Urothelium cell line (cell line): ENCODE measurements around the gene PABPC4L.
A peak's percentile ranks its signal among the peaks of the same experiment; 100 is the strongest.
"Not testable (repeated sequence)": the region's sequence is repeated elsewhere in the genome, so short reads cannot be mapped to it uniquely, and the experiment has no call there.

Experiments
- DNase-seq: peaks from one replicate; pipeline ENCODE4 v3.0.0; 2011; ENCODE audit warnings: low spot score, mixed read lengths
- FAIRE-seq: peaks from 2 replicates; lab custom pipeline; 2011; peaks lifted over from hg19 to GRCh38; lab: Jason Lieb, UNC

Gene PABPC4L

GRCh38 chr4:134201216-134202161 is at the start of gene PABPC4L:
TSS of gene PABPC4L (minus strand) at chr4:134201789. CDS start at chr4:134201019, 770 bp downstream.
- peak; percentile 63 for DNase-seq

GRCh38 chr4:134251322-134251721 is 49.7 kb upstream of the PABPC4L start:
- no peak for FAIRE-seq

More at GRCh38 chr4:134201216-134202161, at the start of gene PABPC4L:
- FAIRE-seq = no peak

GRCh38 chr4:134243742-134244713 is 42.4 kb upstream of the PABPC4L start:
- DNase-seq = no peak
- FAIRE-seq = no peak

More at GRCh38 chr4:134251322-134251721, 49.7 kb upstream of the PABPC4L start:
- no peak for DNase-seq

GRCh38 chr4:134219043-134219442 is 17.5 kb upstream of the PABPC4L start:
- no peak for FAIRE-seq
- DNase-seq = no peak

GRCh38 chr4:134216411-134216810 is 14.8 kb upstream of the PABPC4L start:
- no peak for FAIRE-seq
- DNase-seq = peak; percentile 14

- DNase-seq (no peak), FAIRE-seq (no peak)
Observed at GRCh38 chr4:134215620-134216344, 14.2 kb upstream of the PABPC4L start.

- FAIRE-seq, DNase-seq: not testable (repeated sequence)
Observed at GRCh38 chr4:134207955-134208354, 6.4 kb upstream of the PABPC4L start.

- DNase-seq = peak; percentile 2
- FAIRE-seq = no peak
Observed at GRCh38 chr4:134202166-134202956, 772 bp upstream of the PABPC4L start.

- FAIRE-seq (no peak), DNase-seq (peak; percentile 8)
Observed at GRCh38 chr4:134200811-134201215, 776 bp downstream of the PABPC4L start.

- no peak for FAIRE-seq
- no peak for DNase-seq
Observed at GRCh38 chr4:134189949-134190348, 11.6 kb downstream of the PABPC4L start.

- no peak for DNase-seq
- FAIRE-seq = no peak
Observed at GRCh38 chr4:134189480-134189879, 12.1 kb downstream of the PABPC4L start.

- DNase-seq (no peak), FAIRE-seq (no peak)
Observed at GRCh38 chr4:134178706-134179105, 22.9 kb downstream of the PABPC4L start.

- peak; percentile 1 for DNase-seq
- no peak for FAIRE-seq
Observed at GRCh38 chr4:134174271-134174670, 27.3 kb downstream of the PABPC4L start.

- DNase-seq (no peak), FAIRE-seq (no peak)
Observed at GRCh38 chr4:134160211-134160610, 41.4 kb downstream of the PABPC4L start.

GRCh38 chr4:134154097-134154496 is 47.5 kb downstream of the PABPC4L start:
- DNase-seq (no peak), FAIRE-seq (no peak)

GRCh38 chr4:134147941-134148340 is 53.6 kb downstream of the PABPC4L start:
- DNase-seq = no peak
- FAIRE-seq = no peak
